PC-3 (cell line): ENCODE measurements around the gene KDELR3.
A peak's percentile ranks its signal among the peaks of the same experiment; 100 is the strongest.

Source experiments
- CTCF ChIP-seq: fragments of 300-600 bp; sonication (generic); conservative IDR thresholded peaks from 2 replicates; pipeline ENCODE4 v1.5.1; 2017; ENCODE audit warnings: antibody characterized with exemption, low read depth, mild to moderate bottlenecking, low read length
- EZH2 ChIP-seq: fragments of 300-600 bp; sonication (generic); IDR thresholded peaks from one replicate; pipeline ENCODE4 v1.6.1; 2017; ENCODE audit warnings: antibody characterized with exemption, mild to moderate bottlenecking, low read length; ENCODE audit not compliant: unreplicated experiment

- no peak for TF ChIP-seq CTCF
- TF ChIP-seq EZH2, result peak; percentile 49
Measured at GRCh38 chr22:38455530-38456271, 12.2 kb upstream of the KDELR3 start.
